Ascending aorta (tissue), 2 donors: ENCODE measurements around the gene CASZ1. TPM values are rescaled to one million over a fixed set of nuclear protein-coding genes. Genes with fewer than 3 reads are reported as not detected.
A peak's percentile ranks its signal among the peaks of the same experiment; 100 is the strongest.

Experiments
- DNase-seq, 2 donors: peaks; one replicate each; pipeline ENCODE4 v3.0.0-alpha.2; 2019; ENCODE audit warnings: low spot score in 2 of 2
- H3K27ac ChIP-seq, 2 donors: fragments of 200-600 bp; sonication (generic); one replicate each; pipeline ENCODE4 v1.5.1; 2016 to 2017; ENCODE audit warnings: mild to moderate bottlenecking in 1 of 2
- H3K27me3 ChIP-seq: fragments of 200-600 bp; sonication (generic); one replicate; pipeline ENCODE4 v1.5.1; 2017
- H3K36me3 ChIP-seq, 2 donors: fragments of 200-600 bp; sonication (generic); one replicate each; pipeline ENCODE4 v1.5.1; 2016
- H3K4me1 ChIP-seq, 2 donors: fragments of 200-600 bp; sonication (generic); one replicate each; pipeline ENCODE4 v1.5.1; 2016 to 2017; ENCODE audit warnings: mild to moderate bottlenecking in 1 of 2
- H3K4me3 ChIP-seq, 2 donors: fragments of 200-600 bp; sonication (generic); one replicate each; pipeline ENCODE4 v1.5.1; 2016 to 2017; ENCODE audit warnings: mild to moderate bottlenecking in 1 of 2
- H3K9me3 ChIP-seq, 2 donors: fragments of 200-600 bp; sonication (generic); one replicate each; pipeline ENCODE4 v1.5.1; 2016
- intact Hi-C: fragments of 100-400 bp; cut with DNase I; formaldehyde crosslinking; loops from one replicate; pipeline ENCODE4 v1.15.1; 2023
- total RNA-seq: library from RNA; depleted of rRNA; stranded (reverse); fragments of >200 nt; gene quantifications from one replicate; pipeline ENCODE4 v1.1.0, GENCODE V29; 2016
- TF ChIP-seq, protein P1 (sequence below), 3 experiments: fragments of 200-600 bp in 2 of 3; fragments of 450-650 bp in 1 of 3; sonication (generic) in 2 of 3; IDR thresholded peaks; one replicate each; pipeline ENCODE4 v1.5.1; 2016 to 2019; ENCODE audit warnings: antibody characterized with exemption in 3 of 3, mild to moderate bottlenecking in 1 of 3, moderate library complexity in 1 of 3

Gene CASZ1
- total RNA-seq, 1 donor from 2014 or later, result 25.8 TPM

DNA sequence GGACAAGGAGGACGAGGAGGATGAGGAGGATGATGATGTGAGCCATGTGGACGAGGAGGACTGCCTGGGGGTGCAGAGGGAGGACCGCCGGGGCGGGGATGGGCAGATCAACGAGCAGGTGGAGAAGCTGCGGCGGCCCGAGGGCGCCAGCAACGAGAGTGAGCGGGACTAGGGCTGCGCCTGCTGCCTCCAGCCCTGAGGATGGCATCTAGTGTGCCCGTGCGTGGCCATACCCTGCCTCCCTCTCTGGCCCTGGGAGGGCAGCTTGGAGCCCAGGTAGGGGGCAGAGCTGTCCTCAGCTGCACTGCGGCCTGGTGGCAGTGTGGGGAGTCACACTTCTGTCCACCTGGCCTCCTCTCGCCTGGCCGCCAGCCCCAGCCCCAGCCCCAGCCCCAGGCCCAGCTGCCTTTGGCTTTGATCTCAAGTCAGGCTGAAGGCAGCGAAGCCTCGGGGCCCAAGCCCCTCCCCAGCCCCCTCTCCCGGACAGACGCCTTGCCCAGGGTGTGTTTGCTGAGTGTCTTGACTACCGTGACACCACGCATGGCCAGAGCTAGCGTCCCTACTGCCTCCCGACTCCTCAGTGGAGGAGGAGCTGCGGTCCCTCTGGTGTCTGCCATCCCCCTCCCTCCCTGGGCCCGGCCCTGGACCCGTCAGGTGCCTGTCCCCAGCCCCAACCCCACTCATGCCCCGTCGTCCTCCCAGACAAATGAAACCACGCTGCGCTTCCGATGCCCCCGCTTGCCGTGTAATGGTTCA is 166.5 kb downstream of the CASZ1 start:
- Histone ChIP-seq H3K36me3 (peaks cover 0 to 4% of the 10 kb centered on the region in 2 donors), H3K27me3 (no peaks in the 10 kb centered on the region), H3K27ac (peak overlapping the region; percentile 97 to 99), H3K4me3 (no peak overlapping the region), H3K4me1 (peaks cover 23 to 42% of the 10 kb centered on the region in 2 donors), H3K9me3 (no peaks in the 10 kb centered on the region)
- no peak for DNase-seq
- intact Hi-C loops, result loop anchor here (5.0 kb wide), 1 partner anchor 118 kb away; no protein-coding TSS in a partner anchor
- TF ChIP-seq, protein P1, sequence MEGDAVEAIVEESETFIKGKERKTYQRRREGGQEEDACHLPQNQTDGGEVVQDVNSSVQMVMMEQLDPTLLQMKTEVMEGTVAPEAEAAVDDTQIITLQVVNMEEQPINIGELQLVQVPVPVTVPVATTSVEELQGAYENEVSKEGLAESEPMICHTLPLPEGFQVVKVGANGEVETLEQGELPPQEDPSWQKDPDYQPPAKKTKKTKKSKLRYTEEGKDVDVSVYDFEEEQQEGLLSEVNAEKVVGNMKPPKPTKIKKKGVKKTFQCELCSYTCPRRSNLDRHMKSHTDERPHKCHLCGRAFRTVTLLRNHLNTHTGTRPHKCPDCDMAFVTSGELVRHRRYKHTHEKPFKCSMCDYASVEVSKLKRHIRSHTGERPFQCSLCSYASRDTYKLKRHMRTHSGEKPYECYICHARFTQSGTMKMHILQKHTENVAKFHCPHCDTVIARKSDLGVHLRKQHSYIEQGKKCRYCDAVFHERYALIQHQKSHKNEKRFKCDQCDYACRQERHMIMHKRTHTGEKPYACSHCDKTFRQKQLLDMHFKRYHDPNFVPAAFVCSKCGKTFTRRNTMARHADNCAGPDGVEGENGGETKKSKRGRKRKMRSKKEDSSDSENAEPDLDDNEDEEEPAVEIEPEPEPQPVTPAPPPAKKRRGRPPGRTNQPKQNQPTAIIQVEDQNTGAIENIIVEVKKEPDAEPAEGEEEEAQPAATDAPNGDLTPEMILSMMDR (IDR thresholded peaks at IDR 0.05), result no peak

DNA sequence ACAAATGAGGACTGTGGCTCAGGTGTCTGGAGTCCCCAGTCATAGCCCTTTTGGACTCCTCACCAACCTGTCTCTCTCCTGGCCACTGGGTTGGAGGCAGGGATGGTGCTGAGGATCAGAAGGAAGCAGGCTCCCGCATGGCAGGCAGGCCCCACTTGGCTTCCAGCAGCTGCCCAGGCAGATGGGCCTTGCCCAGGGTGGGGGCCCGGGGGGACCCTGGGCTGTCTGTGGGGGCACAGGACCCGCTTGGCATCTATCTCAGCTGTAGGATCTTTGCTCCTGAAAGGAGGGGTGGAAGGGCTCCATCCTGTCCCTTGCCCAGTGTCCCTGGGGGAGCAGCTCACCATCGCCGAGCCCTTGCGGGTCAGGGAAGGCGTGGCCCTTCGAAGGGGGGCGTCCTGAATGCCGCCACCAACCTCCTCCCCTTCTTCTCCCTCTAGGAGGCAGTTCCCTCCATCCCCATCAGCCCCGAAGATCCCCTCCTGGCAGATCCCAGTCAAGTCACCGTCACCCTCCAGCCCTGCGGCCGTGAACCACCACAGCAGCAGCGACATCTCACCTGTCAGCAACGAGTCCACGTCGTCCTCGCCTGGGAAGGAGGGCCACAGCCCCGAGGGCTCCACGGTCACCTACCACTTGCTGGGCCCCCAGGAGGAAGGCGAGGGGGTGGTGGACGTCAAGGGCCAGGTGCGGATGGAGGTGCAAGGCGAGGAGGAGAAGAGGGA is 167.2 kb downstream of the CASZ1 start:
- Histone ChIP-seq H3K27ac (peak overlapping the region; percentile 80 to 97), H3K27me3 (no peaks in the 10 kb centered on the region), H3K9me3 (no peaks in the 10 kb centered on the region), H3K4me3 (no peak overlapping the region), H3K4me1 (peaks cover 18 to 35% of the 10 kb centered on the region in 2 donors), H3K36me3 (peaks cover under 1 to 8% of the 10 kb centered on the region in 2 donors)
- no peak for DNase-seq
- intact Hi-C loops, result no loop called here
- TF ChIP-seq, protein P1 (IDR thresholded peaks at IDR 0.05), result no peak

DNA sequence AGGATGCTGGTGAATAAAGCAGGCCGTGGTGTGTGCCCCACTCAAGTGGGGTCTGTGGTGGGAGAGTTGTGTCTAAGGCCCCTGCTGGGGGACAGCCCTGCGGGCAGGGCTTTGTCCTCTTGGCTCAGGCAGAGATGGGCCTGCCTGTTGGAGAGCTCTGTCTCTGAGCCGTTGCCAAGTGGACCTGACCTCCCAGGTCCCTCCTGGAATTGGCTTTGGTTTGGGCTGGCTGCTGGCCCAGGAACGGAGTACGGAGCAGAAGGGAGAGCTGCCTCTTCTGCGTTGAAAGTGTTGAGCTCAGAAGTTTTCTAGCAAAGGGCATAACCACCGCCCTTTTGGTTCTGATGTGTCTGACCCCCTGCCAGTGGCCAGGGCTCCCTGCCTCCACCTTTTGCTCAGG is 167.8 kb downstream of the CASZ1 start:
- Histone ChIP-seq H3K27ac (peak overlapping the region; percentile 80 to 97), H3K36me3 (peaks cover 6 to 14% of the 10 kb centered on the region in 2 donors), H3K9me3 (no peaks in the 10 kb centered on the region), H3K4me3 (no peak overlapping the region), H3K27me3 (no peaks in the 10 kb centered on the region), H3K4me1 (peaks cover 14 to 29% of the 10 kb centered on the region in 2 donors)
- TF ChIP-seq, protein P1 (IDR thresholded peaks at IDR 0.05), result no peak
- DNase-seq, result no peak
- intact Hi-C loops, result no loop called here

DNA sequence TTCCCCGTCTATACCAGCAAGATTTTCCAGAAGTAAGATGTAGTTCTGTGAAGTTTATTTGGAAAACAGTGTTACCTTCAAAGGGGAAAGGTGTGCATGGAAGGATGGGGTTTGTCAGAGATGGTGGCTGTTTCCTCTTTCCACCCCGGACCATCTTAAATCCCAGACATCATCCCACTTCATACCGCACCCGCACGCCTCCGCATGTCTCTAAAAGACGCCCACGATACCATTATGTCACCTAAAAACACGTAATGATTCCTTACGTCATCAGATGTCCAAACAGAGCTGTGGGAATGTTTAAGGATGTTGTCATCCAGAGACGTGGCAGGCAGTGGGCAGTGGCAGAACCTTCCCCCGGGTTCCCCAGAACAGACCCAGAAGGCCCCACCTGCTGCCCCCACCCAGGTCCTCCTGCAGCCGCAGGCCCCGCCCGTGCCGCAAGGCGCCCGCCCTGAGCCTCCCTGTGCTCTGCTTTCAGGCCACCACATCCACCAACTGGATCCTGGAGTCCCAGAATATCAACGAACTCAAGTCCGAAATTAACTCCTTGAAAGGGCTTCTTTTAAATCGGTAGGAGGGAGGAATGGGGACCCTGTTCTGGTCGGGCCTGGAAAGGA is 169.5 kb downstream of the CASZ1 start:
- TF ChIP-seq, protein P1 (IDR thresholded peaks at IDR 0.05), result no peak
- H3K27ac ChIP-seq, result no peak overlapping the region
- H3K4me1 ChIP-seq, result peaks cover 4 to 13% of the 10 kb centered on the region in 2 donors
- intact Hi-C loops, result no loop called here
- peaks cover 11 to 27% of the 10 kb centered on the region in 2 donors for H3K36me3 ChIP-seq
- peak in 1 of 2 donors; percentile 25 for DNase-seq
- no peaks in the 10 kb centered on the region for H3K27me3 ChIP-seq
- H3K9me3 ChIP-seq, result no peaks in the 10 kb centered on the region
- no peak overlapping the region for H3K4me3 ChIP-seq

DNA sequence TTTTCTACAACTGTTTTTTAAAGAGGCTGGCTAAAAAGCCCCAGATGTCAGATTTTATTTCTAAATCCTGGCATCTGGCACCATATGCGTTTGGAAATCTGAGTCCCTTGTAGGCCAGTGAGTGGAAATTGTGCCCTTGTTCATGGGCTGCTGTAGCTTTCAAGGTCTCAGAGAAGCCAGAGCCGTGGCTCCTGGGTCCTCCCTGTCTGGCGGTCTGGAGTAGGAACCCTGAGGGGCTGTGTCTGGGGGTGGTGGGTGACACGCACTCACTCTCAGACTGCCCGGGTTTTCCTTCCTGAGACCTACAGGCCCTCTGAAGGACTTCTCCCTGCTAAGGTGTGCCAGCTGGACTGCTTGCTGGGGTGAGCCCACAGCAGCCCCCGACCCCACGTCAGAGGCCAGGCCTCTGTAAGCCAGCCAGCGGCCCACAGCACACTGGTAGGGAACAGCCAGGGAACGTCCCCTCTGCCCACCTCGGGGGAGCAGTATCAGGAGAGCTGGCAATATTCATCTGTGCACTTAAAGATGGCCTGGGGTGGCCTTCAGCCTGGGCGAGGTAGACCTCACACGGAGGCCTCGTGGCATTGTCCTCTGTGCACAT is 170.2 kb downstream of the CASZ1 start:
- Histone ChIP-seq H3K36me3 (peaks cover 11 to 27% of the 10 kb centered on the region in 2 donors), H3K27ac (peak overlapping the region in 1 of 2 donors; percentile 47), H3K4me1 (peaks cover 4 to 6% of the 10 kb centered on the region in 2 donors), H3K27me3 (no peaks in the 10 kb centered on the region), H3K9me3 (no peaks in the 10 kb centered on the region), H3K4me3 (no peak overlapping the region)
- TF ChIP-seq, protein P1 (IDR thresholded peaks at IDR 0.05), result no peak
- DNase-seq, result peak in 1 of 2 donors; percentile 52
- intact Hi-C loops, result no loop called here
